ENCODE data around the gene IGSF1. TPM values are rescaled to one million over a fixed set of nuclear protein-coding genes. Genes with fewer than 3 reads are reported as not detected.

The IGSF1 gene
- total RNA-seq (2014; rRNA removed) (not detected in 2 replicates), Bru-seq, nascent RNA (percentile 5 among the genes with signal in this experiment), BruChase-seq, experiment 1, labeled RNA remaining after a 6-hour chase (percentile 3 among the genes with signal in this experiment), BruChase-seq, experiment 2, labeled RNA remaining after a 2-hour chase (percentile 4 among the genes with signal in this experiment)
- long read RNA-seq = 0 reads

GRCh38 chrX:131288738-131289511 is at the start of gene IGSF1:
Gene IGSF1, minus strand, starts transcription at chrX:131289306. Its CDS starts 2,632 bp downstream, at chrX:131286674.
- Histone ChIP-seq H3K4me1 (ENCODE audit: insufficient read depth, low read length) (no peaks in the 10 kb centered on the region), H3K9me2 (replicated peaks; ENCODE audit: low read length) (no peaks in the 10 kb centered on the region), H3K79me2 (ENCODE audit: low read length) (no peaks in the 10 kb centered on the region), H4K20me1 (ENCODE audit: low read length) (no peaks in the 10 kb centered on the region), H3K4me3 (ENCODE audit: low read length) (no peak within 1 kb of the TSS), H3K4me2 (ENCODE audit: low read length) (no peak within 1 kb of the TSS), H3K36me3 (ENCODE audit: low read depth, low read length) (no peaks in the 10 kb centered on the region), H3K9ac (ENCODE audit: low read length) (no peak within 1 kb of the TSS), H3F3A (ENCODE audit: low read length, unreplicated experiment) (no peaks in the 10 kb centered on the region), H3K27ac (ENCODE audit: low read length) (no peak within 1 kb of the TSS), H3K27me3 (ENCODE audit: low read length) (peaks cover 5% of the 10 kb centered on the region; the same call in 1 of the 2 replicates), H2AFZ (ENCODE audit: low read length) (no peak within 1 kb of the TSS), H3K9me3 (ENCODE audit: low read length) (no peaks in the 10 kb centered on the region)
- DNase-seq (no peak), ATAC-seq (no peak)
- BruUV-seq (replicated peaks) = no TSS peak
- TF ChIP-seq CTCF (conservative IDR thresholded peaks at IDR 0.05; ENCODE audit: low read depth, low read length) (no peak), EZH2 (IDR thresholded peaks at IDR 0.05; ENCODE audit: low read length, unreplicated experiment) (no peak), EZH2phosphoT487 (IDR thresholded peaks at IDR 0.05; ENCODE audit: borderline replicate concordance, low read length) (no peak)
- intact Hi-C loops (cut with micrococcal nuclease) = no loop called here
- CTCF ChIA-PET = no interaction called here
- POLR2A ChIA-PET (ENCODE audit: unreplicated experiment) = no interaction called here

- no peak overlapping the region for H3K4me3 ChIP-seq (ENCODE audit: low read length)
- no peaks in the 10 kb centered on the region for H4K20me1 ChIP-seq (ENCODE audit: low read length)
- BruUV-seq (replicated peaks) = no TSS peak
- no peak overlapping the region for H3K9ac ChIP-seq (ENCODE audit: low read length)
- no peaks in the 10 kb centered on the region for H3K79me2 ChIP-seq (ENCODE audit: low read length)
- DNase-seq (no peak), ATAC-seq (no peak)
- CTCF ChIA-PET = no interaction called here
- H3K9me3 ChIP-seq (ENCODE audit: low read length) = no peaks in the 10 kb centered on the region
- no peak overlapping the region for H3K4me2 ChIP-seq (ENCODE audit: low read length)
- no peaks in the 10 kb centered on the region for H3K4me1 ChIP-seq (ENCODE audit: insufficient read depth, low read length)
- H3F3A ChIP-seq (ENCODE audit: low read length, unreplicated experiment) = no peaks in the 10 kb centered on the region
- no peaks in the 10 kb centered on the region for H3K27me3 ChIP-seq (ENCODE audit: low read length)
- intact Hi-C loops (cut with micrococcal nuclease) = no loop called here
- TF ChIP-seq EZH2phosphoT487 (IDR thresholded peaks at IDR 0.05; ENCODE audit: borderline replicate concordance, low read length) (no peak), CTCF (conservative IDR thresholded peaks at IDR 0.05; ENCODE audit: low read depth, low read length) (no peak), EZH2 (IDR thresholded peaks at IDR 0.05; ENCODE audit: low read length, unreplicated experiment) (no peak)
- no peaks in the 10 kb centered on the region for H3K36me3 ChIP-seq (ENCODE audit: low read depth, low read length)
- POLR2A ChIA-PET (ENCODE audit: unreplicated experiment) = no interaction called here
- H2AFZ ChIP-seq (ENCODE audit: low read length) = no peak overlapping the region
- H3K27ac ChIP-seq (ENCODE audit: low read length) = no peak overlapping the region
- H3K9me2 ChIP-seq (replicated peaks; ENCODE audit: low read length) = no peaks in the 10 kb centered on the region
These were observed 43.2 kb upstream of the IGSF1 start for GRCh38 chrX:131332331-131332730.

- ATAC-seq (no peak), DNase-seq (no peak)
- H3K9me2 ChIP-seq (replicated peaks; ENCODE audit: low read length) = no peaks in the 10 kb centered on the region
- POLR2A ChIA-PET (ENCODE audit: unreplicated experiment) = no interaction called here
- TF ChIP-seq CTCF (conservative IDR thresholded peaks at IDR 0.05; ENCODE audit: low read depth, low read length) = no peak
- TF ChIP-seq EZH2 (IDR thresholded peaks at IDR 0.05; ENCODE audit: low read length, unreplicated experiment) = no peak
- no peak for TF ChIP-seq EZH2phosphoT487 (IDR thresholded peaks at IDR 0.05; ENCODE audit: borderline replicate concordance, low read length)
- no peaks in the 10 kb centered on the region for H3K9me3 ChIP-seq (ENCODE audit: low read length)
- no peak overlapping the region for H3K27ac ChIP-seq (ENCODE audit: low read length)
- intact Hi-C loops (cut with micrococcal nuclease) = no loop called here
- H3K9ac ChIP-seq (ENCODE audit: low read length) = no peak overlapping the region
- BruUV-seq (replicated peaks) = no TSS peak
- no peaks in the 10 kb centered on the region for H3K79me2 ChIP-seq (ENCODE audit: low read length)
- H3F3A ChIP-seq (ENCODE audit: low read length, unreplicated experiment) = no peaks in the 10 kb centered on the region
- H3K4me2 ChIP-seq (ENCODE audit: low read length) = no peak overlapping the region
- no peaks in the 10 kb centered on the region for H3K36me3 ChIP-seq (ENCODE audit: low read depth, low read length)
- CTCF ChIA-PET = no interaction called here
- H3K4me1 ChIP-seq (ENCODE audit: insufficient read depth, low read length) = no peaks in the 10 kb centered on the region
- H2AFZ ChIP-seq (ENCODE audit: low read length) = no peak overlapping the region
- H3K27me3 ChIP-seq (ENCODE audit: low read length) = no peaks in the 10 kb centered on the region
- H3K4me3 ChIP-seq (ENCODE audit: low read length) = no peak overlapping the region
- no peaks in the 10 kb centered on the region for H4K20me1 ChIP-seq (ENCODE audit: low read length)
These were observed 42.0 kb upstream of the IGSF1 start for GRCh38 chrX:131331152-131331551.
